ENCODE results near the gene FAM13C.

GRCh38 chr10:59206204-59206720, 156.1 kb downstream of the FAM13C start:
- TF ChIP-seq CTCF (IDR thresholded peaks at IDR 0.05) (no peak), POLR2A (IDR thresholded peaks at IDR 0.05) (no peak)
